SU-DHL-6 (cell line): ENCODE results near the gene HIVEP1.
"Not testable (repeated sequence)": the region's sequence is repeated elsewhere in the genome, so short reads cannot be mapped to it uniquely, and the experiment has no call there.

Experiments
- H2AFZ ChIP-seq: fragments of 200-600 bp; sonication (generic); 2 replicates; pipeline ENCODE4 v1.6.1; 2014; ENCODE audit warnings: low read depth, mild to moderate bottlenecking, moderate library complexity, mixed read lengths, antibody characterized with exemption, low read length; ENCODE audit not compliant: severe bottlenecking
- H3F3A ChIP-seq: fragments of 200-600 bp; shearing (Covaris generic); 2 replicates; pipeline ENCODE4 v1.6.0; 2016; ENCODE audit warnings: antibody characterized with exemption, mild to moderate bottlenecking; ENCODE audit not compliant: insufficient read depth
- H3K27ac ChIP-seq: fragments of 200-600 bp; sonication (generic); 2 replicates; pipeline ENCODE4 v1.5.1; 2016; ENCODE audit warnings: low read depth, mild to moderate bottlenecking, low read length, moderate library complexity, mixed read lengths
- H3K27me3 ChIP-seq: fragments of 200-600 bp; sonication (generic), shearing (Covaris generic); 2 replicates; pipeline ENCODE4 v1.6.0; 2014; ENCODE audit warnings: mild to moderate bottlenecking, low read length
- H3K36me3 ChIP-seq: fragments of 200-600 bp; sonication (generic); 2 replicates; pipeline ENCODE4 v1.6.1; 2014; ENCODE audit warnings: mild to moderate bottlenecking, low read length, mixed read lengths
- H3K4me2 ChIP-seq: fragments of 300-600, 200-600 bp; shearing (Covaris generic), sonication (generic); 2 replicates; pipeline ENCODE4 v1.6.0; 2014; ENCODE audit warnings: low read length, low read depth, mild to moderate bottlenecking; ENCODE audit not compliant: poor library complexity, severe bottlenecking
- H3K4me3 ChIP-seq: fragments of 200-600 bp; sonication (generic); 2 replicates; pipeline ENCODE4 v1.5.1; 2014; ENCODE audit warnings: antibody characterized with exemption, low read length, mild to moderate bottlenecking, mixed read lengths; ENCODE audit not compliant: insufficient read depth, poor library complexity, severe bottlenecking
- H3K79me2 ChIP-seq: fragments of 200-600 bp; sonication (generic); 2 replicates; pipeline ENCODE4 v1.6.1; 2014; ENCODE audit warnings: mild to moderate bottlenecking, low read length, moderate library complexity; ENCODE audit not compliant: insufficient read depth
- H3K9ac ChIP-seq: fragments of 200-600 bp; sonication (generic); 2 replicates; pipeline ENCODE4 v1.7.0; 2014; ENCODE audit warnings: mild to moderate bottlenecking, low read length
- H3K9me2 ChIP-seq: fragments of 200-600 bp; sonication (generic); replicated peaks from 2 replicates; pipeline ENCODE4 v1.6.1; 2014; ENCODE audit warnings: low read length; ENCODE audit not compliant: insufficient read depth
- H3K9me3 ChIP-seq: fragments of 200-600 bp; sonication (generic); 2 replicates; pipeline ENCODE4 v1.6.1; 2014; ENCODE audit warnings: low read length, mixed read lengths; ENCODE audit not compliant: insufficient read depth
- H4K20me1 ChIP-seq: fragments of 200-600 bp; sonication (generic); 2 replicates; pipeline ENCODE4 v1.6.1; 2014; ENCODE audit warnings: low read depth, mild to moderate bottlenecking, antibody characterized with exemption, low read length, moderate library complexity, mixed read lengths
- CTCF ChIP-seq: fragments of 200-600 bp; sonication (generic); IDR thresholded peaks from one replicate; pipeline ENCODE4 v1.5.1; 2017; ENCODE audit warnings: antibody characterized with exemption, mild to moderate bottlenecking, low read length, moderate library complexity; ENCODE audit not compliant: insufficient read depth, poor library complexity, severe bottlenecking
- EZH2phosphoT487 ChIP-seq: fragments of 200-600 bp; sonication (generic), shearing (Covaris generic); conservative IDR thresholded peaks from 2 replicates; pipeline ENCODE4 v1.6.1; 2018; ENCODE audit warnings: mild to moderate bottlenecking, antibody characterized with exemption, low read length, moderate library complexity, mixed read lengths

HIVEP1 gene

DNA sequence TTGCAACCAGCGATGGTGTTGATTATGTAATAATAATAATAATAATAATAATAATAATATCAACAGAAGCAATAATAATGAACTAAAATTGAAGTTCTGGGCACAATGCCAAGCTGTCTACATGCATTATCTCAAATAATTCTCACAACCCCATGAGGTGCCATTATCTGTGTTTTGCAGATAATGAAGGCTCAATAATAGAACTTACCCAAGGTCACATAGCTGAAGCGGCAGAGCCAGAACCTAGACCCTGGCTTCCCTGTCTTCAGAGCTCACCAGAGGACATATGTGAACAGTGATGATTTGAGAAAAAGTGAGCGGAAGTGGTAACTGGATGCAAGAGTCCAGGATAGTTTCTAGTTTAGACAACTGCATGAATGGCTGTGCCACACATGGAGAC, 91.0 kb downstream of the HIVEP1 start:
- H3F3A ChIP-seq, result no peaks in the 10 kb centered on the region; the same call in 1 of the 2 replicates

GRCh38 chr6:12105271-12105670, 93.2 kb downstream of the HIVEP1 start:
- no peak overlapping the region for H3K9ac ChIP-seq
- no peaks in the 10 kb centered on the region for H3K9me2 ChIP-seq
- H3K36me3 ChIP-seq, result no peaks in the 10 kb centered on the region
- H3K4me2 ChIP-seq, result no peak overlapping the region
- peaks cover 5% of the 10 kb centered on the region; the same call in 1 of the 2 replicates for H4K20me1 ChIP-seq
- H3K4me3 ChIP-seq, result no peak overlapping the region
- H3K9me3 ChIP-seq, result no peaks in the 10 kb centered on the region
- H3K27me3 ChIP-seq, result no peaks in the 10 kb centered on the region
- H3K79me2 ChIP-seq, result no peaks in the 10 kb centered on the region
- H2AFZ ChIP-seq, result no peak overlapping the region
- no peaks in the 10 kb centered on the region; the same call in 1 of the 2 replicates for H3F3A ChIP-seq
- no peak for TF ChIP-seq CTCF
- no peak for TF ChIP-seq EZH2phosphoT487
- H3K27ac ChIP-seq, result no peak overlapping the region

More for the DNA sequence above, 91.0 kb downstream of the HIVEP1 start:
- Histone ChIP-seq H3K9me2 (no peaks in the 10 kb centered on the region), H3K27ac (no peak overlapping the region), H3K79me2 (no peaks in the 10 kb centered on the region), H3K9ac (no peak overlapping the region), H2AFZ (no peak overlapping the region), H4K20me1 (peaks cover 5% of the 10 kb centered on the region; the same call in 1 of the 2 replicates), H3K36me3 (no peaks in the 10 kb centered on the region), H3K4me3 (no peak overlapping the region), H3K9me3 (no peaks in the 10 kb centered on the region), H3K4me2 (no peak overlapping the region), H3K27me3 (no peaks in the 10 kb centered on the region)
- no peak for TF ChIP-seq CTCF
- TF ChIP-seq EZH2phosphoT487, result no peak

GRCh38 chr6:12108376-12108775, 96.3 kb downstream of the HIVEP1 start:
- H3K9ac ChIP-seq, H3K27ac ChIP-seq, H2AFZ ChIP-seq, H3K79me2 ChIP-seq, H3K9me3 ChIP-seq, H3K4me3 ChIP-seq, H3K36me3 ChIP-seq, H3K4me2 ChIP-seq, H3K27me3 ChIP-seq, H3F3A ChIP-seq, H4K20me1 ChIP-seq, H3K9me2 ChIP-seq: not testable (repeated sequence)

DNA sequence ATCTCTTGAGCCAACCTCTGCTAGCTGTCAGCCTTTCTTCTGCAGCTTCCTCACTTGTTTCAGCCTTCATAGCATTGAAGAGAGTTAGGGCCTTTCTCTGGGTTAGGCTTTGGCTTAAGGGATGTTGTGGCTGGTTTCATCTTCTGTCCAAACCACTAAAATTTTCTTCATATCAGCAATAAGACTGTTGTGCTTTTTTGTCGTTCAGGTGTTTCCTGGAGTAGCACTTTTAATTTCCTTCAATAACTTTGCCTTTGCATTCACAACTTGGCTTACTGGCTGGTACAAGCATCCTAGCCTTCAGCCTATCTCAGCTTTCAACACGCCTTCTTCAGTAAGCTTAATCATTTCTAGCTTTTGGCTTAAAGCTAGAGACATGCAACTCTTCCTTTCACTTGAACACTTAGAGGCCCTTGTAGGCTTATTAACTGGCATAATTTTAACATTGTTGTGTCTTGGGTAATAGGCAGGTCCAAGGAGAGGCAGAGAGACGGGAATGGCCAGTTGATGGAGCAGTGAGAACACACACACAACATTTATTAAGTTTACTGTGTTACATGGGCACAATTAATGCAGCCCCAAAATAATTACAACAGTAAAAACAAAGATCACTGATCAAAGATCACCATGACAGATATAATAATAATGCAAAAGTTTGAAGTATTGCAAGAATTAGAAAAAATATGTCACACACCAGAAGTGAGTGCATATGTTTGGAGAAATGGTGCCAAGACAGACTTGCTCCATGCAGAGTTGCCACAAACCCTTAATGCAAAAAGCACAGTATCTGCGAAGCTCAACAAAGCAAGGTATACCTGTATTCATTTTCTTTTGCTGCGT, 98.6 kb downstream of the HIVEP1 start:
- H2AFZ ChIP-seq, result no peak overlapping the region
- H3K4me2 ChIP-seq, result no peak overlapping the region
- TF ChIP-seq EZH2phosphoT487 (no peak), CTCF (no peak)

More for the DNA sequence above, 98.6 kb downstream of the HIVEP1 start:
- H4K20me1 ChIP-seq, result no peaks in the 10 kb centered on the region
- no peaks in the 10 kb centered on the region for H3F3A ChIP-seq
- H3K27ac ChIP-seq, result no peak overlapping the region
- no peaks in the 10 kb centered on the region for H3K9me2 ChIP-seq
- H3K9ac ChIP-seq, result no peak overlapping the region
- no peaks in the 10 kb centered on the region for H3K27me3 ChIP-seq
- H3K79me2 ChIP-seq, result no peaks in the 10 kb centered on the region
- no peaks in the 10 kb centered on the region for H3K36me3 ChIP-seq
- no peaks in the 10 kb centered on the region for H3K9me3 ChIP-seq
- H3K4me3 ChIP-seq, result no peak overlapping the region
